ENCODE data around the gene RARS2. TPM values are rescaled to one million over a fixed set of nuclear protein-coding genes. Genes with fewer than 3 reads are reported as not detected.
"Not testable (repeated sequence)": the region's sequence is repeated elsewhere in the genome, so short reads cannot be mapped to it uniquely, and the experiment has no call there.

The RARS2 gene
- total and polyA plus RNA-seq, 4 donors, result 43.1 to 56.9 (median 54.0) TPM

- Histone ChIP-seq H3K4me1 (ENCODE audit: control insufficient read depth, insufficient read depth, low read length) (no peaks in the 10 kb centered on the region), H3K36me3 (ENCODE audit: control insufficient read depth, insufficient read depth, low read length) (peaks cover 6% of the 10 kb centered on the region), H3K4me3 (ENCODE audit: low read depth, low read length) (no peak overlapping the region), H3K27me3 (ENCODE audit: control insufficient read depth, insufficient read depth, low read length) (no peaks in the 10 kb centered on the region), H3K27ac (ENCODE audit: low read depth, low read length) (no peak overlapping the region), H3K9me3 (ENCODE audit: control insufficient read depth, insufficient read depth, low read length) (no peaks in the 10 kb centered on the region)
- 94% methylated on average over 3 of the region's 3 CpGs for WGBS (ENCODE audit: insufficient coverage)
- no peak for DNase-seq (ENCODE audit: low read depth in 4 of 6, low spot score in 6 of 6)
Observed at GRCh38 chr6:87618531-87618930, 28.7 kb upstream of the RARS2 start.

- H3K4me1 ChIP-seq (ENCODE audit: control insufficient read depth, insufficient read depth, low read length), result no peaks in the 10 kb centered on the region
- no peaks in the 10 kb centered on the region for H3K27me3 ChIP-seq (ENCODE audit: control insufficient read depth, insufficient read depth, low read length)
- H3K9me3 ChIP-seq (ENCODE audit: control insufficient read depth, insufficient read depth, low read length), result no peaks in the 10 kb centered on the region
- no peak overlapping the region for H3K4me3 ChIP-seq (ENCODE audit: low read depth, low read length)
- H3K36me3 ChIP-seq (ENCODE audit: control insufficient read depth, insufficient read depth, low read length), result peaks cover 9% of the 10 kb centered on the region
- no peak overlapping the region for H3K27ac ChIP-seq (ENCODE audit: low read depth, low read length)
- no peak for DNase-seq (ENCODE audit: low read depth in 4 of 6, low spot score in 6 of 6)
- no CpG with 5 or more reads among the region's 4 CpGs for WGBS (ENCODE audit: insufficient coverage)
Observed at GRCh38 chr6:87617405-87617804, 27.6 kb upstream of the RARS2 start.

- 100% methylated on average over 2 of the region's 2 CpGs for WGBS (ENCODE audit: insufficient coverage)
- DNase-seq (ENCODE audit: low read depth in 4 of 6, low spot score in 6 of 6); H3K4me1 ChIP-seq (ENCODE audit: control insufficient read depth, insufficient read depth, low read length); H3K27ac ChIP-seq (ENCODE audit: low read depth, low read length); H3K27me3 ChIP-seq (ENCODE audit: control insufficient read depth, insufficient read depth, low read length); H3K9me3 ChIP-seq (ENCODE audit: control insufficient read depth, insufficient read depth, low read length); H3K4me3 ChIP-seq (ENCODE audit: low read depth, low read length): not testable (repeated sequence)
- H3K36me3 ChIP-seq (ENCODE audit: control insufficient read depth, insufficient read depth, low read length), result peaks cover 23% of the 10 kb centered on the region
Observed at GRCh38 chr6:87613018-87613417, 23.2 kb upstream of the RARS2 start.

GRCh38 chr6:87608802-87609201, 19.0 kb upstream of the RARS2 start:
- no peak overlapping the region for H3K4me3 ChIP-seq (ENCODE audit: low read depth, low read length)
- peaks cover 22% of the 10 kb centered on the region for H3K36me3 ChIP-seq (ENCODE audit: control insufficient read depth, insufficient read depth, low read length)
- no peak overlapping the region for H3K27ac ChIP-seq (ENCODE audit: low read depth, low read length)
- WGBS (ENCODE audit: insufficient coverage), result no CpG with 5 or more reads among the region's 3 CpGs
- no peak for DNase-seq (ENCODE audit: low read depth in 4 of 6, low spot score in 6 of 6)
- H3K27me3 ChIP-seq (ENCODE audit: control insufficient read depth, insufficient read depth, low read length), result no peaks in the 10 kb centered on the region
- no peaks in the 10 kb centered on the region for H3K4me1 ChIP-seq (ENCODE audit: control insufficient read depth, insufficient read depth, low read length)
- H3K9me3 ChIP-seq (ENCODE audit: control insufficient read depth, insufficient read depth, low read length), result no peaks in the 10 kb centered on the region

- H3K9me3 ChIP-seq (ENCODE audit: control insufficient read depth, insufficient read depth, low read length), result no peaks in the 10 kb centered on the region
- H3K36me3 ChIP-seq (ENCODE audit: control insufficient read depth, insufficient read depth, low read length), result peaks cover 13% of the 10 kb centered on the region
- DNase-seq (ENCODE audit: low read depth in 4 of 6, low spot score in 6 of 6), result no peak
Observed at GRCh38 chr6:87606199-87606598, 16.4 kb upstream of the RARS2 start.

GRCh38 chr6:87600576-87600975, 10.8 kb upstream of the RARS2 start:
- Histone ChIP-seq H3K27me3 (ENCODE audit: control insufficient read depth, insufficient read depth, low read length) (no peaks in the 10 kb centered on the region), H3K9me3 (ENCODE audit: control insufficient read depth, insufficient read depth, low read length) (no peaks in the 10 kb centered on the region), H3K36me3 (ENCODE audit: control insufficient read depth, insufficient read depth, low read length) (peaks cover 4% of the 10 kb centered on the region), H3K27ac (ENCODE audit: low read depth, low read length) (no peak overlapping the region), H3K4me1 (ENCODE audit: control insufficient read depth, insufficient read depth, low read length) (no peaks in the 10 kb centered on the region), H3K4me3 (ENCODE audit: low read depth, low read length) (no peak overlapping the region)
- DNase-seq (ENCODE audit: low read depth in 4 of 6, low spot score in 6 of 6), result no peak
- no CpG with 5 or more reads among the region's 1 CpG for WGBS (ENCODE audit: insufficient coverage)

More at GRCh38 chr6:87606199-87606598, 16.4 kb upstream of the RARS2 start:
- no peak overlapping the region for H3K4me3 ChIP-seq (ENCODE audit: low read depth, low read length)
- no peak overlapping the region for H3K27ac ChIP-seq (ENCODE audit: low read depth, low read length)
- WGBS (ENCODE audit: insufficient coverage), result 25% methylated on average over 2 of the region's 2 CpGs
- H3K4me1 ChIP-seq (ENCODE audit: control insufficient read depth, insufficient read depth, low read length), result no peaks in the 10 kb centered on the region
- no peaks in the 10 kb centered on the region for H3K27me3 ChIP-seq (ENCODE audit: control insufficient read depth, insufficient read depth, low read length)

- Histone ChIP-seq H3K9me3 (ENCODE audit: control insufficient read depth, insufficient read depth, low read length) (no peaks in the 10 kb centered on the region), H3K27me3 (ENCODE audit: control insufficient read depth, insufficient read depth, low read length) (no peaks in the 10 kb centered on the region), H3K27ac (ENCODE audit: low read depth, low read length) (no peak overlapping the region), H3K4me3 (ENCODE audit: low read depth, low read length) (peak overlapping the region; percentile 97), H3K4me1 (ENCODE audit: control insufficient read depth, insufficient read depth, low read length) (peaks cover 12% of the 10 kb centered on the region), H3K36me3 (ENCODE audit: control insufficient read depth, insufficient read depth, low read length) (peaks cover 6% of the 10 kb centered on the region)
- no peak for DNase-seq (ENCODE audit: low read depth in 4 of 6, low spot score in 6 of 6)
- WGBS (ENCODE audit: insufficient coverage), result 100% methylated on average over 1 of the region's 4 CpGs
Observed at GRCh38 chr6:87590990-87591389, 1.2 kb upstream of the RARS2 start.

- H3K36me3 ChIP-seq (ENCODE audit: control insufficient read depth, insufficient read depth, low read length), result peaks cover 4% of the 10 kb centered on the region
- WGBS (ENCODE audit: insufficient coverage), result 6% methylated on average over 8 of the region's 11 CpGs
- no peak for DNase-seq (ENCODE audit: low read depth in 4 of 6, low spot score in 6 of 6)
- H3K9me3 ChIP-seq (ENCODE audit: control insufficient read depth, insufficient read depth, low read length), result no peaks in the 10 kb centered on the region
- H3K4me3 ChIP-seq (ENCODE audit: low read depth, low read length), result peak overlapping the region; percentile 97
- peaks cover 12% of the 10 kb centered on the region for H3K4me1 ChIP-seq (ENCODE audit: control insufficient read depth, insufficient read depth, low read length)
- H3K27ac ChIP-seq (ENCODE audit: low read depth, low read length), result peak overlapping the region; percentile 79
- H3K27me3 ChIP-seq (ENCODE audit: control insufficient read depth, insufficient read depth, low read length), result no peaks in the 10 kb centered on the region
Observed at GRCh38 chr6:87590417-87590880, 662 bp upstream of the RARS2 start.

GRCh38 chr6:87588756-87589407, 905 bp downstream of the RARS2 start:
- peak in 1 of 6 donors; percentile 2 for DNase-seq (ENCODE audit: low read depth in 4 of 6, low spot score in 6 of 6)
- Histone ChIP-seq H3K9me3 (ENCODE audit: control insufficient read depth, insufficient read depth, low read length) (no peaks in the 10 kb centered on the region), H3K27ac (ENCODE audit: low read depth, low read length) (peak overlapping the region; percentile 79), H3K27me3 (ENCODE audit: control insufficient read depth, insufficient read depth, low read length) (no peaks in the 10 kb centered on the region), H3K4me1 (ENCODE audit: control insufficient read depth, insufficient read depth, low read length) (peaks cover 12% of the 10 kb centered on the region), H3K36me3 (ENCODE audit: control insufficient read depth, insufficient read depth, low read length) (peaks cover 4% of the 10 kb centered on the region), H3K4me3 (ENCODE audit: low read depth, low read length) (peak overlapping the region; percentile 97)
- WGBS (ENCODE audit: insufficient coverage), result 50% methylated on average over 2 of the region's 10 CpGs

- Histone ChIP-seq H3K36me3 (ENCODE audit: control insufficient read depth, insufficient read depth, low read length) (no peaks in the 10 kb centered on the region), H3K4me1 (ENCODE audit: control insufficient read depth, insufficient read depth, low read length) (peaks cover 10% of the 10 kb centered on the region), H3K27me3 (ENCODE audit: control insufficient read depth, insufficient read depth, low read length) (no peaks in the 10 kb centered on the region), H3K4me3 (ENCODE audit: low read depth, low read length) (no peak overlapping the region), H3K27ac (ENCODE audit: low read depth, low read length) (no peak overlapping the region), H3K9me3 (ENCODE audit: control insufficient read depth, insufficient read depth, low read length) (no peaks in the 10 kb centered on the region)
- WGBS (ENCODE audit: insufficient coverage), result 94% methylated on average over 4 of the region's 8 CpGs
- no peak for DNase-seq (ENCODE audit: low read depth in 4 of 6, low spot score in 6 of 6)
Observed at GRCh38 chr6:87586371-87587077, 3.3 kb downstream of the RARS2 start.

Data from spinal cord (tissue), 10 donors.